Activated T-helper 1 cell treated with anti-CD3 and anti-CD28 coated beads, Interleukin-2, amount 50 U/mL, for 16 hours (primary cell): Measurements from ENCODE around the gene PHF21B.
"Not testable (repeated sequence)": the region's sequence is repeated elsewhere in the genome, so short reads cannot be mapped to it uniquely, and the experiment has no call there.

ENCODE experiments used
- DNase-seq, 2 donors: peaks; one replicate each; pipeline ENCODE4 v3.0.0-alpha.2; 2020; ENCODE audit warnings: low read depth in 1 of 2, low spot score in 1 of 2

PHF21B gene

DNA sequence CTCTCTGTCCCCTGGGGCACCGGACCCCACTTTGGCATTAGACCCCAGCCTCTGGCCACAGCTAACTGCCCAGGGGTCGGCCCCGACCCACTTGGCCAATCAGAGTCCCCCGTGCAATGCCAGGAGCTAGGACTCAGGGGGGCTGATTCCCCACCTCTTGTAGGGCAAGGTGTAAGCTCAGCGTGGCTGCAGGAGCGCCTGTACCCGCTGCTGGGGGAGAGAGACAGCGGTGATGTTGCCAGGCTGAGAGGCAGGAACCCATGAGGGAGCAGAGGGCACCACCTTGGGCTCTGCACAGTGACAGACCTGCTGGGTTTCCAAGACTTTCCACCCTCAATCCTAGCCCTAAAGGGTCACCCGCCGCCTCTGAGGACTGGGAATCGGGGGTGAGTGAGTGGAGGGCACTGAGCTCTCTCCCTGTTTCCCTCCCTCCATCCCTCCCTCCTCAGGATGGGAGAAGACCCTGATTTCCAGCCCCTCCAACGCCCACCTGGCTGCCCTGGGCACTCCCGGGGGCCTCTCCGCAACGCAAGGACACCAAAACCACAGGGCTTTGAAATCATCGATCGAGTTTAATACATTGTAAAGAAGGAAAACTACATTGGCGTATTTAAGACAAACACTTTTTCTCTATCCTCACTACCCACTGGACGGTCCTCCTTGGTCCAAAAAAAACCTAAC is 129.1 kb downstream of the PHF21B start:
- no peak for DNase-seq

DNA sequence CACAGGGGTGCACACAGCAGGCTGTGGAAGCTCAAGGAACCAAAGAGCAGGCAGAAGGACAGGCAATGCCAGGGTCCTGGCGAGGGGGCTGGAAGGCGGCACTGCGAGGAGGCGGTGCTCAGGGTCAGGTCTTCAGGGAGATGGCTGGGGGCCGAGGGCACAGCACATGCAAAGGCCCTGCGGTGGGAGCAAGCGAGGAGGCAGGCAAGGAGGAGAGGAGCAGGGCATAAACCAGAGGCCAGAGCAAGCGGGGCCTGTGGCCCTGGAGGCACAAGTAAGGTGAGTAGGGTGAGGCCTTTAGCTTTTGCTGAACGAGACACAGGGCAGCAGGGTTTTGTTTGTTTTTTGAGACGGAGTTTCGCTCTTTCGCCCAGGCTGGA is 130.5 kb downstream of the PHF21B start:
- DNase-seq: no peak

DNA sequence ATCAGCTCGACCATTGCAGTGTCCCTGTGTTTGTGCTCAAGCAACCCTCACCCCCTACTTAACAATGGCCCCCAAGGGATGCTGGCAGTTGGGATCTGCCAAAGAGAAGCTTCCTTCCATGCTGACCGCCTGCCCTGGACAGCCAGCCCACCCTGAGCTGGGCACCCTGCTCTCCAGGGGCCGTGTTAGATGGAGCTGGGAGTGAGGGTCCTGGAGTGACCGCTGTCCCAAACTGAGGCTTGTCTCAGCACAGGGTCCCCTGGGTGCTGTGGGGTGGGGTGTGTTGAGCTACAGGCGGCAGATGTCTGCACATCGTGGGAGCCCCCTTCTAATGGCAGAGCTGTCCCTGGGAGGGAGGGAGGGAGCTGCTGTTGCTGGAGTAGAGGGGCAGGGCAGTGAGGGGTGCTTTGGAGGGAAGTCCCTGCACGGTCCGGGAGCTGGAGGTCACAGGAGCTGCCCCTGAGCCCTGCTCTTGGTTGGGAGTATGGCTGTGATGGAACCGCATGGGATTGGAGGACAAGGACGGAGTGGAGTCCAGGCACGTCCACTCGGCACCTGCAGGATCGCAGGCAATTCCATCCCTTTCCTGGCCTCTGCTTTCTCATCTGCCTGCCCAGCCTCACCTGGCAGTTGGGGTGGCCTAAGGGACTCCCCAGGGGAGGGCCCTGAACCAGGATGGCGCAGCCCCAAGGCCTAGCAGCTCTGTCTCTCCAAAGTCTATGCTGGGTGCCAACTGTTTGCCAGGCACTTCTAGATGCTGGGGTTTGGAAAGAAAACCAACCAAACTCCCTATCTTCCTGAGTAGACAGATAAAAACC is 131.1 kb downstream of the PHF21B start:
- DNase-seq: no peak

DNA sequence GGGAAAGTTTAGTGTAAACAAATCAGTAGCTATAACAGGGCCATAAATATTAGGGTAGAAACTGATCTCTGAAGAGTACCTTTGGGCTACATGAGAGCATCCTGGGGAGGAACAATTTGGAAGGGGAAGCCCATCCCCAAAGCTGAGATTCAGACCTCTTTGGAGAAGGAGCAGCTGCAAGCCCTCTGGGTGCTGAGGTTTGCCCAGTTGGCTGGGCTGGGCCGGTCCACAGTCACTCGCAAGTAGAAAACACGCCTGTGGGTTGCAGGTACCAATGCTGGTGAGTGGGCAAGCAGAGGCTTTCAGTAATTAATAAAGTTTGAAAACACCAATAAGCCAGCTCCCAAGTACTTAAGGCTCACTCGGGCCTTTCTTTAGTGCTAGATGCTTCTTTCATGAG is 132.9 kb downstream of the PHF21B start:
- DNase-seq: no peak

DNA sequence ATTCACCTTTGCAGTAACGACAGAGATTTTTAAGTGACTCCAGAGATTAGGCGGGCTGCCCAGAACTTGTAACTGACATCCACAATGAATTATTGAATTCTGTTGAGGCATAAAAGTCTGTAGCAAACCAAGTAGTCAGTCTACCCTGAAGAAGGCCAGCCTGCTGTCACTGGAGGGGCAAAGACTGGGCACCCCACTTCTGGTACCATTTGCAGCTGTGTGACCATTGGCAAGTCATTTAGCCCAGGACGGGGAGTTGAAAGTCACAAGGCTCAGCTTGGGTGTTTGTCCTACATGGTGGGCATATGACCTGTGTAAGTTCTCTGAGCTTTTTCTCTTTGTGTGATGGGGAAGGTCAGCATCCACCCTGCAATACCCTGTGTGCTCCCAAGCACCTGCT is 138.0 kb downstream of the PHF21B start:
- DNase-seq: no peak

DNA sequence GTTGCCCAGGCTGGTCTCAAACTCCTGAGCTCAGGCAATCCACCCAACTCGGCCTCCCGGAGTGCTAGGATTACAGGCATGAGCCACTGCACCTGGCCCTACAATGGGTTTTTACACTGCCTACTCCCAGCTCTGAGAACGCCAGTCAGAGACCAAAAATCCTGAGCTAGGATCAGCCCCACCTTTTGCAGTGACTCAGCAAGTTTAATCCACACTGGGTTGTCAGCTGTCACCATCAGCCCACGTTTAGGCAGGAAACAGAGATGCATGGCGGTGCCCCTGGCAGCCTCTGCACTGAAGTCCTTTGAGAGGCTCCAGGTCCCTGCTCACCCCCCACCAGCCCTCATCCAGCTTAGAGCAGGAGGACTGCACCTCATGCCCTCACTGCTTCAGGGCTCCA is 139.8 kb downstream of the PHF21B start:
- no peak for DNase-seq

DNA sequence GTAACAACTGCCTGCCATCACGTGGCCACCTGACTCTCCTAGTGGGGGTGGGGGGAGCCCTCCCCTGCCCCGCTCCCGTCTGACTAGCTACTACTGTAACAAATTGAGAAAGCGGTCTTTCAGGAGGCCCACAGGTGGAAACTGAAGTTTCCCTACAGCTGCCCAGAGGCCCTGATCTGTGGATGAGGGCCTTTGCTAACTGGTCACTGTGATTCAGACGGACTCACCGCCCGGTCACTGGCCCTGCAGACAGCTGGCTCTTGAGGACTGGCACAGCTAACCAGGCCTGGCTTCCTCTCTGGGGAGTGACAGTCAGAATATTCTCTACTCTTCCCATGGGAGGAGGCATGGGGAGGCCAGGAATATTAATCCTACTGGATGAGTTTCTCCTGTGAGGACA is 140.6 kb downstream of the PHF21B start:
- DNase-seq: no peak

DNA sequence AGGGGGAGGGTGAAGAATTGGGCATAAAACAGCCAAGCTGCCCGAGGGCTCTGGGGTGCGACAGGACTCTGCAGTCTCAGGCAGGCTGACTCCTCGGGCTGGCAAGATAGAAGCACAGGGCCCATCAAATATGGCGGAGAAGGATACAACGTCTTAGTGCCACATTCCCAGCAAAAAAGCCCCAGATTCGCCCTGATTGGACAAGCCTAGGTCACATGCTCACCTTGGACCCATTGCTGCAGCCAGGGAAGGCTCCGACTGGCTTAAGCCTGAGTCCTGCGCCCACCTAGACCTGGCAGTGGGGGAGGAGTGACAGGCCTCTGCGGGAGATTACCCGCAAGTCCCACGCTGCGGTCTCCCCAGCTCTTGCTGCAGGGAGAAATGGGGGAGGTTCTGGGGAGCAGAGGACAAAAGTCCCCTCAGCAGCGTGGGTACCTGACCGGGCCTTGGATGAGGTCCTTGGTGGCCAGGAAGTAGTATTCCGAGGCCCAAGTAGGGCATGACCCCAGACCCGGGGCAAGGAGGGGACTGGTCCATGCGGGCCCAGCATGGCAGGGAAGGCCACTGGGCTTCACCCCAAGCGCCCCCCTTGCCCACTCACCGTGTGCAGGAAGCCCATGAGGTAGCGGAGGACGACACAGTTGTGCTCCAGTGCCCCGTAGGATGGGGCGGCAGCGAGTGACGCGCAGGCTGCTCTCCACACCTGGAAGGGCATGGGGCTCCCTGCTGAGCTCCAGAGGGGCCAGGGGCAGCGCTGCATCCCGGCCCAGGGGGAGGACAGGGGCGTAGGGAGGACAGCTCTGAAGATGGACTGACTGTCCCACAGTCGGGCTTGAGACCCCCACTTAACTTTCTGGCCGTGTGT is 144.4 kb downstream of the PHF21B start:
- DNase-seq: no peak

DNA sequence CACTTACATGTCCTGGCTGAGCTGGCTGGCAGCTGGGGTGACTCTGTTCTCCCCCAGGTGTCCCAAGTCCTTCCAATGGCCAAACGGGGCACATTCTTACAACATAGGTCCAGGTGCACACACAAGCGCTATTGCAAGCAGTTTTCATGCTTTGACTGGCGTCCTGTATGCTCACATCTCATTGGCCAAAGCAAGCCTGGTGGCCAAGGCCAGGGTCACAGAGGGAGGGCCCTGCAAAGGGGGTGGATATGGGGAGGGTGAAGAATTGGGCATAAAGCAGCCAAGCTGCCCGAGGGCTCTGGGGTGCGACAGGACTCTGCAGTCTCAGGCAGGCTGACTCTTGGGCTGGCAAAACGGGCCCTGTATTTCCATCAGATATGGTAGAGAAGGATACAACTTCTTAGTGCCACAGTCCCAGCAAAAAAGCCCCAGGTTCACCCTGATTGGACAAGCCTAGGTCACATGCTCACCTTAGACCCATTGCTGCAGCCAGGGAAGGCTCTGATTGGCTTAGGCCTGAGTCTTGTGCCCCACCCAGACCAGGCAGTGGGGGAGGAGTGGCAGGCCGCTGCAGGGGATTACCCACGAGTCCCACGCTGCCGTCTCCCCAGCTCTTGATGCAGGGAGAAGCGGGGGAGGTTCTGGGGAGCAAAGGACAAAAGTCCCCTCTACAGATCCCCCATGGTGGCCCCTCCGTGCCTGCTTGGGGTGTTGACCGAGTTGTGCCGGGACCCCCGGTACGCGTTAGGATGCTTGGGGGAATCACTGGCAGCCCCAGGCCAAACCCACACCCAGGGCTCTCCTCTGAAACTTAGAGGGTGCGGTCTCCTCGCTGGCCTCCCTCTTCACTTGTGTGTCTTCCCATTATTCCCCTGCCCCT is 146.6 kb downstream of the PHF21B start:
- DNase-seq: no peak

DNA sequence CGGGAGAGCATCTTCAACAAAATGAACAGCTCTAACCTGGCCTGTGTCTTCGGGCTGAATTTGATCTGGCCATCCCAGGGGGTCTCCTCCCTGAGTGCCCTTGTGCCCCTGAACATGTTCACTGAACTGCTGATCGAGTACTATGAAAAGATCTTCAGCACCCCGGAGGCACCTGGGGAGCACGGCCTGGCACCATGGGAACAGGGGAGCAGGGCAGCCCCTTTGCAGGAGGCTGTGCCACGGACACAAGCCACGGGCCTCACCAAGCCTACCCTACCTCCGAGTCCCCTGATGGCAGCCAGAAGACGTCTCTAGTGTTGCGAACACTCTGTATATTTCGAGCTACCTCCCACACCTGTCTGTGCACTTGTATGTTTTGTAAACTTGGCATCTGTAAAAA is 147.5 kb downstream of the PHF21B start:
- DNase-seq: no peak

DNA sequence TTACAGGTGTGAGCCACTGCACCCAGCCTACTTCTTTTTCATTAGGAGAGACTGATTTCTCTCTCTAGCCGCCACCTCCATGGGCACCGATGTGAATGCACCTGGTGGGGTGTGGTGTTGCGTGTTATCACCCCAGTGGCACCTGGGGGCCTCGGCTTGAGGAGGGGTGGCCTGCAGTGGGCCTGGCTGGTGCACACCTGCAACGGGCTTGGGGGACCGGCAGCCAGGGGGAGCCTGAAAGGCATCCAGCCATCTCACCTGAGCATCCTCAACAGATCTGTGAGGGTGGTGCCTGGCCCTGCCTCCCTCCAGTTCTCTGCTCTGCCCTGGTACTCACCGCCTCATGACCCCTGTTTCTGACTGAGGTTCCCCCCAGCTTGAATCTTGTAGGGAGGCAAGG is 148.6 kb downstream of the PHF21B start:
- no peak for DNase-seq

DNA sequence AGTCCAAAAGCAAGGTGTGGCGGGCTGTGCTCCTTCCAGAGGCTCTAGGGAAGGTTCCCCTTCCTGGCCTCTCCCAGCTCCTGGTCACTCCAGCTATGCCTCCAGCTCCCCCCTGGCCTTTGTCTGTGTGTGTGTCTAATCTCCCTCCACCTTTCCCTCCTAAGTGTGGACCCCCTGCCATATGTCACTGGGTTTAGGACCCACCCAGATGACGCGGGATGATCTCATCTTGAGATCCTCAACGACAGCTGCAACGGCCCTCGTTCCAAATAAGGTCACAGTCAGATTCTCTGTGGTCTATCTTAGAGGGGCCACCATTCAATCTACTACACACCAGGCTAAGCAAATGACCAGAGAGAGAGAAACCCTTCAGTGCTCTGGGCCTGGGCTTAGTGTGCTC is 149.5 kb downstream of the PHF21B start:
- DNase-seq: no peak

DNA sequence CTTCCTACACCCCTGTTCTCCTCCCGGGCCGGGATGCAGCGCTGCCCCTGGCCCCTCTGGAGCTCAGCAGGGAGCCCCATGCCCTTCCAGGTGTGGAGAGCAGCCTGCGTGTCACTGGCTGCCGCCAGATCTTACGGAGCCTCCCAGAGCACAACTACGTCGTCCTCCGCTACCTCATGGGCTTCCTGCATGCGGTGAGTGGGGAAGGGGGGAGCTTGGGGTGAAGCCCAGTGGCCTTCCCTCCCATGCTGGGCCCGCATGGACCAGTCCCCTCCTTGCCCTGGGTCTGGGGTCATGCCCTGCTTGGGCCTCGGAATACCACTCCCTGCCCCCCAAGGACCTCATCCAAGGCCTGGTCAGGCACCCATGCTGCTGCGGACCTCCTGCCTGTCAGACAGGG is 150.2 kb downstream of the PHF21B start:
- DNase-seq: no peak

DNA sequence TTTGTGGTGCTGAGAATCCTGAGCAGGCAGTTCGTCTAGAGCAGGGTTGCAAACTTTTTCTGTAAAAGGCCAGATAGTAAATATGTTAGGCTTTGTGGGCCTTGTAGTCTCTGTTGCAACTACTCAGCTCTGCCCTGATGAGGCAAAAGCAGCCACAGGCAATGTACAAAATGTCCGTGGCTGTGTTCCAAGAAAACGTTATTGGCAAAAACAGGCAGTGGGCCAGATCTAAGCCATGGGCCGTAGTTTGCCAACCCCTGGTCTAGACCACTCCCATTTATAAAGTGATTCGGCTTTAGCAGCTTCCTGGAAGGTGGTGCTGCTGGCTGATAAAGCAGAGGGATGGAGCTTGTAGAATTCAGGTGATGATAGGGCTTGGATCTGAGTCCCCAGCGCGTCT is 151.0 kb downstream of the PHF21B start:
- DNase-seq: not testable (repeated sequence)

DNA sequence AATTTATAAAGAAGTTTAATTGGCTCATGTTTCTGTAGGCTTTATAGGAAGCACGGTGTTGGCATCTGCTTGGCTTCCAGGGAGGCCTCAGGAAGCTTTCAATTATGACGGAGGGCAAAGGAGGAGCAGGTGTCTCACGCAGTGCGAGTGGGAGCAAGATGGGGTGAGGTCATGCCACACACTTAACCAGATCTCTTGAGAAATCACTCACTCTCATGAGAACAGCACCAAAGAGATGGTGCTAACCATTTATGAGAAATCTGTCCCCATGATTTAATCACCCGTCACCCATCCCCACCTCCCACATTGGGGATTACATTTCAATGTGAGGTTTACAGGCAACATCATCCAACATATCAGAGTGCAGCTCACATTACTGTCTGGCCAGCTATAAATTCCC is 153.9 kb downstream of the PHF21B start:
- no peak for DNase-seq

DNA sequence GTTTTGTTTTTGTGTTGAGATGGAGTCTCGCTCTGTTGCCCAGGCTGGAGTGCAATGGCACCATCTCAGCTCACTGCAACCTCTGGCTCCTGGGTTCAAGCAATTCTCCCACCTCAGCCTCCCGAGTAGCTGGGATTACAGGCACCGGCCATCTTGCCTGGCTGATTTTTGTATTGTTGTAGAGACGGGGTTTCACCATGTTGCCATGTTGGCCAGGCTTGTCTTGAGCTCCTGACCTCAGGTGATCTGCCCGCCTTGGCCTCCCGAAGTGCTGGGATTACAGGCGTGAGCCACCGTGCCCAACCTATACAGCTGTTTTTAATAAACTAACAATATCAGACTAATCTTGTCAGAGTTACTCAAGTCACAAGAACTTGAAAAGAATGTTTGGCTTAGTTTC is 155.2 kb downstream of the PHF21B start:
- not testable (repeated sequence) for DNase-seq

DNA sequence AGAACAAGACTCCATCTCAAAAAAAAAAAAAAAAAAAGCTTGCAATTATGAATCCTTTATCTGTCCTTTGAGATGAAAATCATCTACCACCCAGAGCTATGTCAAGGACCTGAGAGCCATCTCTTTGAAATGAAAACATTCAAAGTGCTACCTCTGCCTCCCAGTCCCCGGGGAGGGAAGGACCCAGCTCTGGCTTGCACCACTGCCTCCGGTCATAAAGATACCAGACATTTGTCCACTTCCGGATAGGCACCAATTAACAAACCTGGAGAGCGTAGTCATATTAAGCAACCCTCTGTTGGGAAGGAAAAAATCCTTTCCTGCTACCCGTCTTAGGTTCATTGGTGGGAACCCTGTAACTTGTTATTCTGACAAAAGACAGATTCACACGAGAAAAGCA is 158.9 kb downstream of the PHF21B start:
- DNase-seq: no peak

DNA sequence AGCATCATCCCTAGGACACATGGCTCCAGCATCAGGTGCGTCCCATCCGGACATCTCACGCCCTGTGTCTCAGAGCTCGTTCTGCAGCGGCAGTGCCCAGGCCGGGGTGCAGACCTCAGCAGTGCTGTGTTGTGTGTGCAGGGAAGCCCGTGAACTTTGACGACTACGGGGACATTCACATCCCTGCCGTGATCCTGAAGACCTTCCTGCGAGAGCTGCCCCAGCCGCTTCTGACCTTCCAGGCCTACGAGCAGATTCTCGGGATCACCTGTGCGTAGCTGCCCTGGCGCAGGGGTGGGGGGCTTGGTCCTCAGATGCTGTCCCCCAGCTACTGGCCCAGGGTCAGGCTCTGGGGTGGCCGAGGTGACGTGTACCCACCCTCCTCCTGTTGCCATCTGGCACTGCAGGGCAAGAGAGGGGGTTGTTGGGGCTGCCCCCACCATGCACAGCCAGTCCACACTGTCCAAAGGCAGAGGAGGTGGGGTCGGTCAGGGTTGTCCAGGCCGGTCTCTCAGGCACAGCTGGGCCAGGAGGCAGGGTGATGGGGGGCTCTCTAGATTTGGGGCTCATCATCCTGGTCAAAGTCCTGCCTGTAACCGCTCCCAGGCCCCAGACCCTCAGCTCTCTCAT is 160.9 kb downstream of the PHF21B start:
- DNase-seq: no peak

DNA sequence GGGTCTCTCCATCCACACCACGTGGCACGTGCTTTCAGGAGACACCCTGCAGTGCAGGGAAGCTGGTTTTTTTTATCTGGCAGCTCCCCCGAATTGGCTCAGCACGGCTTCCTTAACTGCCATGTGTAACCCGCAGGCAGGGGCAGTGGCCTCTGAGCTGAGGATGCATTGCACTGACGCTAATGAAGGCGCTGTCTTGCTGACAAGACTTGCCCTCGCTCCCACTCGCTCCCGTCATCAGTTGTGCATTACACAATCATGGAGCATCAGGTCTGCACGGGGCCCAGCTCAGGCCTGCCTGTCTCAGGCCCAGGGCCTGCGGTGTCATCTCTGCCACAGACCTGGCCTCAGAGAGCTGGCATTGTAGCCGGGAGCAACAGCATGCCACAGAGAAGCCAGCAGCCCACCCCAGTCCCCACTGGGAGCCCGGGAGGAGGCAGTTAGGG is 161.5 kb downstream of the PHF21B start:
- DNase-seq: no peak

DNA sequence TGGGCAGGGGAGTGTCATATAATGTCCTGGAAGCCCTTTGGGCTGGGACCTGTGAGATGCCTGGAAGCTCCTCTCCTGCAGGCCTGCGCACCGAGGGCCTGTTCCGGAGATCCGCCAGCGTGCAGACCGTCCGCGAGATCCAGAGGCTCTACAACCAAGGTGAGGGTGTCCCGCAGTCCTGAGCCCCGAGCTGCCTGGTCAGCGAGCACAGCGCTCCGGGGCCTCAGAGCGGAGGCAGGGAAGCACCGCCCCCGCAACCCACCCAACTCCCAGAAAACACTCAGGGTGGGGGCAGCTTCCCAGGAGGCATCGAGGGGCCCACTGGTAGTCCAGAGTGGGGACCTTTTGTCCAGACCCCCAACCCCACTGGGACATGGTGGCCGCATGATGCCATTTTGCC is 161.9 kb downstream of the PHF21B start:
- no peak for DNase-seq
